Upper lobe of right lung (tissue), 1 donor: ENCODE results near the gene HJV. TPM values are rescaled to one million over a fixed set of nuclear protein-coding genes. Genes with fewer than 3 reads are reported as not detected.

Experiments
- ATAC-seq: fragments of 200-7000 bp; cut with Tn5 transposase; one replicate; pipeline ENCODE4 v1.9.1; 2020; ENCODE audit warnings: mild to moderate bottlenecking, moderate library complexity
- DNase-seq: peaks from one replicate; pipeline ENCODE4 v3.0.0-alpha.2; 2020
- H3K27ac ChIP-seq: fragments of 200-600 bp; one replicate; pipeline ENCODE4 v1.8.0; 2022
- H3K27me3 ChIP-seq: fragments of 200-600 bp; one replicate; pipeline ENCODE4 v1.8.0; 2022; ENCODE audit warnings: mild to moderate bottlenecking
- H3K36me3 ChIP-seq: fragments of 200-600 bp; one replicate; pipeline ENCODE4 v1.8.0; 2022
- H3K4me1 ChIP-seq: fragments of 200-600 bp; one replicate; pipeline ENCODE4 v1.8.0; 2022
- H3K4me3 ChIP-seq: fragments of 200-600 bp; one replicate; pipeline ENCODE4 v1.8.0; 2022; ENCODE audit warnings: mild to moderate bottlenecking
- H3K9me3 ChIP-seq: fragments of 200-600 bp; one replicate; pipeline ENCODE4 v1.8.0; 2022
- intact Hi-C: fragments of 100-400 bp; cut with DNase I; formaldehyde crosslinking; loops from one replicate; pipeline ENCODE4 v1.11.0; 2022
- total RNA-seq: library from RNA; stranded (reverse); fragmentation: NEBNext Ultra II Directional; extraction: Animal tissue kit (Norgen Biotek cat#: 25700); gene quantifications from one replicate; pipeline ENCODE4 v1.2.1, GENCODE V29; 2021
- TF ChIP-seq, protein P1 (sequence below): fragments of 200-600 bp; IDR thresholded peaks from one replicate; pipeline ENCODE4 v1.8.0; 2022; ENCODE audit warnings: antibody characterized with exemption
- donor health status: DM: no; HTN: yes; CAD: no; lungs with severe emphysema.

The HJV gene
- total RNA-seq, 1 donor from 2014 or later: not detected

DNA sequence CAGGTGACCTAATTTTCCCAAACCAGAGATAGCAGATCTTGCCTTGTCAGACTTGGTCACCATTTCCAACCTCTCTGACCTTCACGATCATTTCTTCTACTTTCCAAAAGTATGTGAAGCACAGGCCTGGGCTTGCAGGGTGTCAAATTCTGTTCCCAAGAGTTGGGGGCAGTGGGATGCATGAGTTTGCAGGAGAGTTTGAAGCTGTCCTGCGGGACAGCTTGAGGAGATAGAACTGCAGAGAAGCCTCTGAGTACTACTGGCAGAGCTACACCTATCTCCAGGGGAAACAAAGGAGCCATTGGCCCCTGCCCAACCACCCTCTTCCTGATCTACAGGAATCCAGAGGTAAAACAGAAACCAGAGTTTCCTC, 36.4 kb downstream of the HJV start:
- TF ChIP-seq, protein P1, sequence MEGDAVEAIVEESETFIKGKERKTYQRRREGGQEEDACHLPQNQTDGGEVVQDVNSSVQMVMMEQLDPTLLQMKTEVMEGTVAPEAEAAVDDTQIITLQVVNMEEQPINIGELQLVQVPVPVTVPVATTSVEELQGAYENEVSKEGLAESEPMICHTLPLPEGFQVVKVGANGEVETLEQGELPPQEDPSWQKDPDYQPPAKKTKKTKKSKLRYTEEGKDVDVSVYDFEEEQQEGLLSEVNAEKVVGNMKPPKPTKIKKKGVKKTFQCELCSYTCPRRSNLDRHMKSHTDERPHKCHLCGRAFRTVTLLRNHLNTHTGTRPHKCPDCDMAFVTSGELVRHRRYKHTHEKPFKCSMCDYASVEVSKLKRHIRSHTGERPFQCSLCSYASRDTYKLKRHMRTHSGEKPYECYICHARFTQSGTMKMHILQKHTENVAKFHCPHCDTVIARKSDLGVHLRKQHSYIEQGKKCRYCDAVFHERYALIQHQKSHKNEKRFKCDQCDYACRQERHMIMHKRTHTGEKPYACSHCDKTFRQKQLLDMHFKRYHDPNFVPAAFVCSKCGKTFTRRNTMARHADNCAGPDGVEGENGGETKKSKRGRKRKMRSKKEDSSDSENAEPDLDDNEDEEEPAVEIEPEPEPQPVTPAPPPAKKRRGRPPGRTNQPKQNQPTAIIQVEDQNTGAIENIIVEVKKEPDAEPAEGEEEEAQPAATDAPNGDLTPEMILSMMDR: no peak
- H3K4me3 ChIP-seq: peak overlapping the region; percentile 18
- DNase-seq (no peak), ATAC-seq (no peak)
- no peaks in the 10 kb centered on the region for H3K27me3 ChIP-seq
- no peaks in the 10 kb centered on the region for H3K9me3 ChIP-seq
- H3K36me3 ChIP-seq: no peaks in the 10 kb centered on the region
- intact Hi-C loops: no loop called here
- peaks cover 67% of the 10 kb centered on the region for H3K4me1 ChIP-seq
- H3K27ac ChIP-seq: peak overlapping the region; percentile 81

DNA sequence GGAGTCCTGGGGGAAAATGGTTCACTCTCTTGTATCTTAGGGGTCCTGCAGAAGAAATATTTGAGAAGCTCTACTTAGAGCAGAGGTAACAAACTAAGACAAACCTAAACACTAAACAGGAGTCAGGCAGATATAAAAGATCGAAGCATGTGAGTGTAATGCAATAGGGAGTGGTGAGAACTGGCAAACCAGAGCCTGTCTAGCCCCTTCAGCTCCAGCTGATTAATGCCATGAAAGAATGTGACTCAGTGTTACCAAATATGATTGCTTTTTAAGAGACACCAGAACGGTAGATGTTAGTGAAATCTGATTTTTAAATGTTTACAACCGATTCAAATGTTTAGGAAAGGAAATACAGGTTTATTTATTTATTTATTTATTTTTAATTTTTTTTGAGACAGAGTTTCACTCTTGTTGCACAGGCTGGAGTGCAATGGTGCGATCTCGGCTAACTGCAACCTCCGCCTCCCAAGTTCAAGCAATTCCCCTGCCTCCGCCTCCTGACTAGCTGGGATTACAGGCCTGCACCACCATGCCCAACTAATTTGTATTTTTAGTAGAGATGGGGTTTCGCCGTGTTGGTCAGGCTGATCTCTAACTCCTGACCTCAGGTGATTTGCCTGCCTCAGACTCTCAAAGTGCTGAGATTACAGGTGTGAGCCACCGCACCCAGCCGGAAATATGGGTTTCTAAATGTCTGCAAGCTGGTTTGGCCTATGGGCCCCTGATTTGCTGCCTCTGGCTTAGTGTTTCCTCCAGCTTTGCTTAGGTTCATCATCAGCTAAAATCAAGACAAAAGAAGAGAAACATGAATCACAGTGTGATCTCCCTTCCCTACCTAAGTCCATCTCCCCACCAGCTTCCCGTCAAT, 37.3 kb downstream of the HJV start:
- Histone ChIP-seq H3K9me3 (no peaks in the 10 kb centered on the region), H3K27ac (peak overlapping the region; percentile 98), H3K36me3 (no peaks in the 10 kb centered on the region), H3K4me1 (peaks cover 72% of the 10 kb centered on the region), H3K27me3 (no peaks in the 10 kb centered on the region), H3K4me3 (no peak overlapping the region)
- no peak for ATAC-seq
- intact Hi-C loops: no loop called here
- no peak for DNase-seq
- TF ChIP-seq, protein P1: no peak

DNA sequence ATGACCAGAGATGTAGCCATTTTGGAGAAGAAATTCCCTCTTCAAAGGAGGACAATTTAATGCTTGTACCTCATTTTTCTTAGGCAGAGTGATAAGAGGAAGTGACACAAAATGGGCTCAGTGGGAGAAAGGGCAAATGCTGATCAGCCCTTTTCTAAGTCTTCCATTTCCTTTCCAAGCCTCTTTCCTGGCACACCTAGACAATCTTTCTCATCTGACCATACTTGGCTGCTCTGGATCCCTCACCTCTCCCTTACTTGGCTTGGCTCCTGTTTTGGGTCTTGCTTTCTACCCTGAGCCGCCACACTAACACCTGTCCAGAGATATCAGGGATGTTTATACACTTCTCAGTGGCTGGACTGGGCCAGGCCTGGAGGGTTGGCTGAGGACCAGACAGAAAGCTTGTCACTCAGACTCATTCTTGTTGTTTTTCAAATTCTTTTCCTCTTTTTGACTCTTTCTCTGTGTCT, 38.3 kb downstream of the HJV start:
- no peaks in the 10 kb centered on the region for H3K27me3 ChIP-seq
- ATAC-seq (no peak), DNase-seq (no peak)
- peaks cover 82% of the 10 kb centered on the region for H3K4me1 ChIP-seq
- H3K27ac ChIP-seq: peak overlapping the region; percentile 98
- H3K36me3 ChIP-seq: no peaks in the 10 kb centered on the region
- intact Hi-C loops: no loop called here
- H3K4me3 ChIP-seq: no peak overlapping the region
- TF ChIP-seq, protein P1: no peak
- H3K9me3 ChIP-seq: no peaks in the 10 kb centered on the region

DNA sequence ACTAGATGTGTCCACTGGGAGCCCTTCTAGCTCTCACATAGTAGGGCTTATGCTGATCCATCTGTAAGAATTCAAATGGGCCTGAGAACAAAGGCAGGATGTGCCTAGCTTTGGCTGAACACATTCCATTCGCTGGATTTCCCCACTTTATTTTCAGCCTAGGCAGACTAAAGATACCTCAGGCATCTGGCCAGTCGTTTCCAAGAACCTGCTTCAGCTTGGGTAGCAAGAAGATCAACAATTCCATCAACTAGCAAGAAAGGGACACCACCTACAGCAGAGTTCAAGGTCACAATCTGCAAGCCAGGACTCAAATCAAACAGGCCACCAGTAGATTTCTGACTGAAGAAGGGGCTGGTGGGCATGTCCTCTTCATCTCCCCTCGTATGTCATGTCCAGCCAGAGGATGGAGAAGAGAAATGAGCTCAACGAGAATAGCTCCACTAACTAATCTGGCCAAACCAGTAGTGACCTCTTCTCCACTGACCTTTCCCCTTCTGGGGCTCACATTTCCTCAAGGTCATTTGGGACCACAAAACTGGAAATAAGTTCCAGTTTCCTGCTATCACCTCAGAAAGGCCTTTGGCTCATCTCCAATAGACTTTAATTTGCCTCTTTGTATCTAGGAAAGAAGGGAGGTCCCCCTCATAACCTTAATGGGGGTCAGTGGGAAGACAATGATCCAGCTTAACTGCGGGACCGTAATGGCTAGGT, 39.4 kb downstream of the HJV start:
- Histone ChIP-seq H3K9me3 (no peaks in the 10 kb centered on the region), H3K36me3 (no peaks in the 10 kb centered on the region), H3K27me3 (no peaks in the 10 kb centered on the region), H3K4me1 (peaks cover 93% of the 10 kb centered on the region), H3K4me3 (no peak overlapping the region), H3K27ac (peak overlapping the region; percentile 98)
- intact Hi-C loops: no loop called here
- TF ChIP-seq, protein P1: no peak
- no peak for DNase-seq
- ATAC-seq: no peak

DNA sequence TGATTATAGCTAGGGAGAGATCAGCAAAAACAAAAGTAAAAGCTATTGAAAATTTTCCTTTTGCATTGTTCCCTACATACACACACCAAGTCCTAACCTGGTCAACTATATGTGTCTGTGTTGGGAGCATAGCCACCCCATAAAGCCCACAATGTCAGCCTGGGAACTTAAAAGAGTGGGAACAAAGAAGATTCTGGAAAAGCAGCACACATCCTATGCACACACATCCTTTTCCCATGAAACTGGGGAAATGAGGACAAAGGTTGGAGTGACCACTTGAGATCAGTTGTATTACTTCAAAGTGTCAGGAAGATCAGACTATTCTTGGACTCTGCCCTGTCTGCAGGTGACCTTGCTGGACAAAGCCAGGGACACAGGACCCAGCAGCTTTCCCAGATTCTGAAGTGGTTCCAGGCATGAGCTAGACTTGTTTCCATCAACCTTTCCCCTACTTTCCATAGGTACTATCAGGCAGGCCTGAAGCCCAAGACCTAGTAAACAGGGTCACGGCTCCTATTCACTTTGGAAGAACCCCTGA, 41.0 kb downstream of the HJV start:
- ATAC-seq (no peak), DNase-seq (no peak)
- no peak overlapping the region for H3K4me3 ChIP-seq
- no peaks in the 10 kb centered on the region for H3K36me3 ChIP-seq
- no peaks in the 10 kb centered on the region for H3K9me3 ChIP-seq
- H3K27ac ChIP-seq: peak overlapping the region; percentile 98
- intact Hi-C loops: no loop called here
- TF ChIP-seq, protein P1: no peak
- no peaks in the 10 kb centered on the region for H3K27me3 ChIP-seq
- peaks cover 83% of the 10 kb centered on the region for H3K4me1 ChIP-seq
